Hepatic stellate cell (primary cell): ENCODE results near the gene CTXN3.

Source experiments
- DNase-seq: peaks from one replicate; pipeline ENCODE4 v3.0.0; 2011; ENCODE audit warnings: low spot score

CTXN3 gene

DNA sequence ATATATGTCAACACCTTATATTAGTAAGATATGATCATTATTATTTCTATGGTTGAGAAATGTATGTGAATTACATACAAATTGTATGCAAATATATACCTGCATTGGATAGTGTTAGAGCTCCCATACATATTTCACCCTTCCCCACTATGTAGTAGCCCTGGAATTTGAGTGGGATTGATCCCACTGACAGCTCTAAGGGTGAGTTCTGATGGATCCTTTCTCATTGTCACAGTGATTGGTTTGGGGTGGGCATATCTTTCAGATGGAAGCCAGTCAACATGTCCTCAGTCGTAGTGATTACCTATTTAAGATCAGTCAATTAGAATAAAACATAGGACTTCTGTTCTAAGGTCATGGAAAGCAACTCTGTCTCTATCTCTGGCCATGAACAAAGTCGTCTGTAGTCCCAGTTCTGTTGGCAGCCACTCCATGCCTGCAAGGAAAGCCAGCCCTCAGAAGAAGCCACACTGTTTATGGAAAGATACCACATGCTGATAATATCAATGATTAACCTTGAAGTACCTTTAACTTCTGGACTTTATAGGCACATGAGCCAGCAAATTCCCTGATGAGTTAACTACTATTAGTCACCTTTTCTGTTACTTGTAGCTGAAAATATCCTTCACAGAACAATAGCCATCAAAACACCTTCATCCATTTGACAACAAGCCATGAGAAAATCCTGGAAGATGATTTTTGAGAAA is 49.2 kb downstream of the CTXN3 start:
- DNase-seq, result no peak

- DNase-seq, result no peak
Measured at GRCh38 chr5:127699416-127699815, 50.5 kb downstream of the CTXN3 start.

GRCh38 chr5:127700237-127700766 is 51.4 kb downstream of the CTXN3 start:
- DNase-seq, result no peak

DNA sequence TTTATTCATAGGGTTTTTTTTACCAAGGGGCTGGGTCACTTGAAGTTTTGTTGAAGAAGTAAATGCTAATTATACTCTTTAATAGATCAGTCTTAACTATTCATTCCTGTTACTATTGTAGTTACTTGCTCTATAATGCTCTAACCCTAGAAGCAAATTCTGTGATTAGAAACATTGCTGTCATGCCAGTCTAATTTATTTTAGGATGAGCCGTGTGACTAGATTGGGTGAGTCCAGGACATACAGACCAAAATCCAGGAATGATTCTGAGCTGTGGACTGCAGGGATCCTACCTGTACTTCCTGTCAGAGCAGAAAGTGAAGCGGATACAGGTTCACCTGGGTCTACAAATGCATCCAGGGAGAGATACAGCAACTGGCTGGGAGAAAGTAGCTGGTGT is 53.6 kb downstream of the CTXN3 start:
- DNase-seq, result no peak

GRCh38 chr5:127702926-127703561 is 54.2 kb downstream of the CTXN3 start, which contains the start of gene CCDC192:
Gene CCDC192, plus strand, starts transcription at chr5:127703391. Its CDS starts 55 bp downstream, at chr5:127703446.
- no peak for DNase-seq

DNA sequence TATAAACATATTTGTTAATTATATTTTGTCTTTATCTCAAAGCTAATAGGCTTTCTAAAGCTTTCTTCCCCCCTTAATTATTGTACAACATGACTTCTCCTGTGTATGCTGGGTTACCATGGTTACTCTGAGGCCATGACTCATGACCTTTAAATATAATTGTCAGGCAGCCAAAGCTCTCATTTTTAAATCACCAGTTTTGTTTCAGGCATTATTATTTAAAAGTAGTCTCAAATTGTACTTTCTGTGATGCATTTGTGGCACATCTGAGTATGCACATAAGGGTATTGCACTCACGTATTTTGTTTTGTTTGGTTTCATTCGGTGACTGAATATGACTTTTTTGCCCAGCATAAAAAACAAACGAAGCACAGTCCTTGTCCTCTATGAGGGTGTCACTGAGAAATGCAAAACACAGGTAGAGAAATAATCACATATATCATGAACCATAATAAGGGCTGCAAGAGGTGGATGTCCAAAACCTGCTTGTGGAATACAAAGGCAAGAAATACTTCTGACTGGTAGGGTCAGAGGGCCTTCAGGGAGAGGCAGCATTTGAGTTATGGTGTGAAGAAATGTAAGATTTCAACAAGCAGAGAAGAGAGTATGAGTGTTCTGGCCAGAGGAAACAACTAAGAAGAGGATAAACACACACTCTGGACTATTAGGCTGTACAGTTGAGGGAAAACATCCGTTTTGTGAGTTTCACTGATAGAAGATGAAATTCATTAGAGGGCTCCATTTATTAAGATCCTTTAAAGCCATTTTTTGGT is 56.4 kb downstream of the CTXN3 start:
- DNase-seq, result peak; percentile 30

- DNase-seq, result no peak
Measured at GRCh38 chr5:127706691-127707090, 57.8 kb downstream of the CTXN3 start.

DNA sequence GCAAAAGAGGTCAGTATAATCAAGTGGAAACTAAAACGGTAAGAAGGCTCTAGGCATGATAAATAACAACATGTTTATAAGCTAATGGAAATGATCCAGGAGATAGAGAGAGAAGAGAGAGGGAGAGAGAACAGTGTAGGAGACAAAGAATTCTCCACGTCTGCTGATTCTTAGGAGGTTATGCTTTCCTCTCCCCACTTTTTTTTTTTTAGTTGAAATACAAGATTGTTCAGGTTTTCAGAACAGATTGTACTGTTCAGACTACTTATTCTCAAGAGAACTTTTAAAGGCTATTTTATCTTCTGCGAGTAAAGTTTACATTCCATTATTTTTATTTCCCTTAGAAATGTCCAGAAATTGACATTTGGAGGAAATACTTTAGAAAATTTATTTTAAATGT is 58.3 kb downstream of the CTXN3 start:
- no peak for DNase-seq
